T-cell (primary cell): ENCODE results near the gene PRKCD. TPM values are rescaled to one million over a fixed set of nuclear protein-coding genes. Genes with fewer than 3 reads are reported as not detected.
A peak's percentile ranks its signal among the peaks of the same experiment; 100 is the strongest.

Experiments
- ATAC-seq, 4 experiments: fragments of 200-7000 bp in 3 of 4; fragments of 150-1000 bp in 1 of 4; cut with Tn5 transposase; replicated peaks in 1 of 4; 1 replicate in 3 of 4; 2 replicates in 1 of 4; pipeline ENCODE4 v1.10.0; 2021; ENCODE audit warnings: moderate library complexity in 3 of 4, mild to moderate bottlenecking in 2 of 4, moderate number of reproducible peaks in 1 of 4
- CTCF ChIA-PET, 2 donors: fragments of 300-600 bp; sonication (Branson Sonifier 250); formaldehyde crosslinking; loops; one replicate each; lab custom pipeline; 2022; ENCODE audit warnings: antibody characterized with exemption in 2 of 2; lab: Charles Lee
- POLR2A ChIA-PET, 2 donors: fragments of 300-600 bp; sonication (Branson Sonifier 250); formaldehyde crosslinking; loops; one replicate each; lab custom pipeline; 2022; ENCODE audit warnings: antibody characterized with exemption in 2 of 2; lab: Charles Lee
- DNase-seq, 35 experiments: peaks; one replicate each; pipeline versions ENCODE4 v3.0.0 to v3.0.0-alpha.2; 2013 to 2023
- H3K27ac ChIP-seq: one replicate; pipeline ENCODE4 v1.5.1; 2013; ENCODE audit warnings: low read length
- H3K27me3 ChIP-seq, 2 experiments: replicated peaks in 1 of 2; 1 replicate in 1 of 2; 2 replicates in 1 of 2; pipeline versions ENCODE4 v1.6.1 to v1.7.0; 2013; ENCODE audit warnings: low read length in 1 of 2, mixed read lengths in 1 of 2; ENCODE audit not compliant: control insufficient read depth in 2 of 2, insufficient read depth in 2 of 2; ENCODE audit errors: extremely low read depth in 1 of 2
- H3K36me3 ChIP-seq, 2 donors: 1 replicate in 1 of 2; 2 replicates in 1 of 2; pipeline versions ENCODE4 v1.6.1 to v1.7.0; 2013; ENCODE audit warnings: low read length in 1 of 2; ENCODE audit not compliant: control insufficient read depth in 2 of 2, insufficient read depth in 1 of 2; ENCODE audit errors: extremely low read depth in 1 of 2
- H3K4me1 ChIP-seq, 2 experiments: 1 replicate in 1 of 2; 2 replicates in 1 of 2; pipeline versions ENCODE4 v1.6.1 to v1.7.0; 2013; ENCODE audit warnings: low read length in 2 of 2, mixed read lengths in 1 of 2; ENCODE audit not compliant: insufficient read depth in 2 of 2, control insufficient read depth in 1 of 2; ENCODE audit errors: extremely low read depth in 1 of 2
- H3K4me3 ChIP-seq, 2 donors: 1 replicate in 1 of 2; 2 replicates in 1 of 2; pipeline versions ENCODE4 v1.5.1 to v1.7.0; 2013; ENCODE audit warnings: mild to moderate bottlenecking in 2 of 2, low read length in 1 of 2, moderate library complexity in 1 of 2; ENCODE audit not compliant: control insufficient read depth in 1 of 2; ENCODE audit errors: extremely low read depth in 1 of 2
- H3K9me3 ChIP-seq: 2 replicates; pipeline ENCODE4 v1.7.0; 2013
- H3K27ac Mint-ChIP-seq, 2 donors: one replicate each; pipeline ENCODE4 v1.8.0; 2020 to 2021; ENCODE audit warnings: mild to moderate bottlenecking in 2 of 2, mixed read lengths in 2 of 2
- H3K27me3 Mint-ChIP-seq, 2 donors: one replicate each; pipeline ENCODE4 v1.8.0; 2021 to 2022; ENCODE audit warnings: mixed read lengths in 2 of 2
- H3K36me3 Mint-ChIP-seq: one replicate; pipeline ENCODE4 v1.8.0; 2021; ENCODE audit warnings: mixed read lengths
- H3K4me1 Mint-ChIP-seq, 3 donors: one replicate each; pipeline ENCODE4 v1.8.0; 2020 to 2022; ENCODE audit warnings: mixed read lengths in 3 of 3, mild to moderate bottlenecking in 1 of 3
- H3K4me3 Mint-ChIP-seq, 3 donors: one replicate each; pipeline ENCODE4 v1.8.0; 2020 to 2022; ENCODE audit warnings: mild to moderate bottlenecking in 3 of 3, mixed read lengths in 3 of 3, moderate library complexity in 3 of 3
- H3K9me3 Mint-ChIP-seq, 3 donors: one replicate each; pipeline ENCODE4 v1.8.0; 2020 to 2022; ENCODE audit warnings: mixed read lengths in 3 of 3
- WGBS: methylation state at CpG from one replicate; pipeline ENCODE4 v1.1.5; 2013; ENCODE audit warnings: missing lambda C conversion rate; ENCODE audit not compliant: insufficient coverage; 5-methylcytosine and 5-hydroxymethylcytosine counted together
- total RNA-seq, 35 experiments: library from RNA in 6 of 35; stranded (reverse) in 6 of 35; fragments of 120-200 nt in 1 of 35; gene quantifications; one replicate each; pipeline versions ENCODE4 v1.2.1 to v1.2.4 and lab custom pipeline; 2013 to 2026

PRKCD gene
- total RNA-seq, 5 donors from 2014 or later (not counting 1 experiment from before 2014, with no cell fraction given) = 15.3 to 23.3 (median 19.2) TPM

- Mint-ChIP-seq H3K27ac (no peak overlapping the region), H3K9me3 (no peaks in the 10 kb centered on the region), H3K27me3 (peaks cover 16 to 33% of the 10 kb centered on the region in 2 donors), H3K36me3 (no peaks in the 10 kb centered on the region), H3K4me3 (no peak overlapping the region), H3K4me1 (no peaks in the 10 kb centered on the region)
- no peak for DNase-seq
- peaks cover 0 to 4% of the 10 kb centered on the region in 2 experiments for H3K4me1 ChIP-seq
- ChIA-PET POLR2A (no interaction called here), CTCF (no interaction called here)
- ATAC-seq = no peak
- no peaks in the 10 kb centered on the region for H3K9me3 ChIP-seq
- no peaks in the 10 kb centered on the region for H3K36me3 ChIP-seq
- no peak overlapping the region for H3K4me3 ChIP-seq
- 81% methylated on average over 17 of the region's 20 CpGs for WGBS
- H3K27ac ChIP-seq = no peak overlapping the region
- H3K27me3 ChIP-seq = peaks cover 0 to 60% of the 10 kb centered on the region in 2 experiments
These were observed 8.9 kb upstream of the PRKCD start for GRCh38 chr3:53151870-53152660.

- H3K27ac Mint-ChIP-seq = peak overlapping the region in 1 of 2 donors; percentile 43
- peaks cover 0 to 4% of the 10 kb centered on the region in 2 experiments for H3K4me1 ChIP-seq
- peaks cover 0 to 68% of the 10 kb centered on the region in 2 experiments for H3K27me3 ChIP-seq
- ChIA-PET CTCF (no interaction called here), POLR2A (no interaction called here)
- H3K4me3 Mint-ChIP-seq = no peak overlapping the region
- no peak overlapping the region for H3K27ac ChIP-seq
- 87% methylated on average over 3 of the region's 3 CpGs for WGBS
- ATAC-seq (no peak), DNase-seq (no peak)
- H3K36me3 ChIP-seq = no peaks in the 10 kb centered on the region
- no peak overlapping the region for H3K4me3 ChIP-seq
- no peaks in the 10 kb centered on the region for H3K9me3 Mint-ChIP-seq
- H3K9me3 ChIP-seq = no peaks in the 10 kb centered on the region
- no peaks in the 10 kb centered on the region for H3K36me3 Mint-ChIP-seq
- no peaks in the 10 kb centered on the region for H3K4me1 Mint-ChIP-seq
- H3K27me3 Mint-ChIP-seq = peaks cover 22 to 41% of the 10 kb centered on the region in 2 donors
These were observed 7.7 kb upstream of the PRKCD start for GRCh38 chr3:53153264-53153823.

- Histone ChIP-seq H3K36me3 (no peaks in the 10 kb centered on the region), H3K4me1 (peaks cover 0 to 4% of the 10 kb centered on the region in 2 experiments), H3K27ac (no peak overlapping the region), H3K9me3 (no peaks in the 10 kb centered on the region), H3K27me3 (peaks cover 0 to 68% of the 10 kb centered on the region in 2 experiments), H3K4me3 (no peak overlapping the region)
- CTCF ChIA-PET = no interaction called here
- WGBS = no CpG with 5 or more reads among the region's 6 CpGs
- DNase-seq (no peak), ATAC-seq (no peak)
- Mint-ChIP-seq H3K9me3 (no peaks in the 10 kb centered on the region), H3K4me1 (peaks cover 0 to 4% (median 0%) of the 10 kb centered on the region in 3 donors), H3K36me3 (no peaks in the 10 kb centered on the region), H3K27me3 (peaks cover 22 to 41% of the 10 kb centered on the region in 2 donors), H3K27ac (no peak overlapping the region), H3K4me3 (no peak overlapping the region)
- POLR2A ChIA-PET = no interaction called here
These were observed 7.0 kb upstream of the PRKCD start for GRCh38 chr3:53153980-53154379.

DNA sequence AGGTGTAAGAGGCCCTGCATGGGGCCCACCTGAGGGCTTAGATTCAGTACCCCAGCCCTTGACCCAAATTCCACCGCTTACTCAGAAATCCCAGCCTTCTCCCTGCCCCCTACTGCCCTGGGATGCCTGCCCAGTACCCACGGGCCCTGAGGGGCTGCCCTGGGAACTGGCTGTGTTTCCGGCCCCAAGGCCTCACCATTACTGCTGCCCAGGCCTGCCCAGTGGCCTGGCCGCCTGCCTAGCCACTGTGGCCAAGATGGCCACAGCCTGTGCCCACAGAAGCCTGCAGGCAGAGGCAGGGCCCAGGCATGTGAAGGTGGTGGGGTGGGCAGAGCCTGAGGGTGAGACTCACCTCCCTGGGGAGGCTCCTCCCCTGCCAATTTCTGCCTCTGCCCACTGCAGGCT is 6.1 kb upstream of the PRKCD start:
- Histone ChIP-seq H3K27me3 (peaks cover 0 to 70% of the 10 kb centered on the region in 2 experiments), H3K27ac (no peak overlapping the region), H3K4me3 (no peak overlapping the region), H3K9me3 (no peaks in the 10 kb centered on the region), H3K4me1 (peaks cover 0 to 7% of the 10 kb centered on the region in 2 experiments), H3K36me3 (no peaks in the 10 kb centered on the region)
- ATAC-seq = no peak
- DNase-seq = no peak
- Mint-ChIP-seq H3K4me1 (peaks cover 0 to 4% (median 1%) of the 10 kb centered on the region in 3 donors), H3K27ac (no peak overlapping the region), H3K27me3 (peaks cover 22 to 41% of the 10 kb centered on the region in 2 donors), H3K36me3 (no peaks in the 10 kb centered on the region), H3K4me3 (no peak overlapping the region), H3K9me3 (no peaks in the 10 kb centered on the region)
- ChIA-PET POLR2A (no interaction called here), CTCF (no interaction called here)
- WGBS = 65% methylated on average over 3 of the region's 4 CpGs

DNA sequence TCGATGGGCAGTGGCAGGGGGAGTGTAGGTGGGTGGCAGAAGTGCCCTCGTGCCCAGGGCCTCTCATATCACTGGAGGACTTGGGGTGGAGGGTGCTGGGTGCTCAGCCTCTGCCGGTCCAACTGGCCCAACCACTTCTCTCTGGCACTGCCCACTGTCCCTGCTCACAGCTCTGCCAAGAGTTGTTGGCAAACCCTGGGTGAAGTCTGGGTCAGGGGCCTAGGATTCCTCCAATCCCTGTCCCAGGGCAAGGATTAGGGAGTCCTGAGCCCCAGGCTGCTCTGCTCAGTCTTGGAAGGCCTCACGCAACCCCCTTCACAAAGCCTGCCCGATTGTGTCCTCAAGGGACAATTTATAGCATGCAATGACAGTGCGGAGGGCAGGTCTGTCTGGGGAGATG is 5.2 kb upstream of the PRKCD start:
- no peak for ATAC-seq
- no peaks in the 10 kb centered on the region for H3K9me3 ChIP-seq
- POLR2A ChIA-PET = interaction anchor here in 1 of 2 donors (0.7 kb wide), 1 partner anchor 31 kb away, joined by 4 read pairs; no protein-coding TSS in a partner anchor
- no peaks in the 10 kb centered on the region for H3K9me3 Mint-ChIP-seq
- H3K27me3 ChIP-seq = peaks cover 0 to 70% of the 10 kb centered on the region in 2 experiments
- peaks cover 3 to 16% of the 10 kb centered on the region in 2 experiments for H3K4me1 ChIP-seq
- CTCF ChIA-PET = interaction anchor here in 1 of 2 donors (0.5 kb wide), 1 partner anchor 45 kb away, joined by 3 read pairs; no protein-coding TSS in a partner anchor
- H3K27me3 Mint-ChIP-seq = peaks cover 22 to 41% of the 10 kb centered on the region in 2 donors
- no peak overlapping the region for H3K4me3 Mint-ChIP-seq
- peaks cover 6 to 11% (median 8%) of the 10 kb centered on the region in 3 donors for H3K4me1 Mint-ChIP-seq
- 95% methylated on average over 3 of the region's 6 CpGs for WGBS
- H3K36me3 Mint-ChIP-seq = no peaks in the 10 kb centered on the region
- H3K36me3 ChIP-seq = no peaks in the 10 kb centered on the region
- H3K27ac ChIP-seq = no peak overlapping the region
- H3K4me3 ChIP-seq = no peak overlapping the region
- no peak for DNase-seq
- no peak overlapping the region for H3K27ac Mint-ChIP-seq

DNA sequence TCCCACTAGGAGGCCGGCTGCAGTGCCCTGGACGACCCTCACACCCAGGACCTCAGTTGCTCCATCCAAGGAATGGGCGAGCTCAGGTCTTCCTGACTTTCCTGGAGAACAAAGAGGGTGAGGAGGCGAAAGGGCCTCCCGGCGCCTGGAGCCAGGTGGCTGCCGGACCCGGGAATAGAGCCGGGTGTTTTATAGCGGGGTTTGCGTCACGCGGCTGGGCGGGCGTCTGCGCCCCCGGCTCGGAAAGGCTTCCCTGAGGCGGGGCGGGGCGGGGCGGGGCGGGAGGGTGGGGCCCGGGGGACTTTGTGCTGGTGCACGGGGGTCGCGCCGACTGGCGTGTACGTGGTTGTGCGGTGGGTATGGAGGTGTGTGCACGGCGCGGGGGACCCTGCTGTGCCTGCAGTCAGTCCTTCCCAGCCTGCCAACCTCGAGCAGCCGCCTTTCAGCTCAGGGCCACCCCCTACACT is 4.6 kb upstream of the PRKCD start:
- Histone ChIP-seq H3K27ac (no peak overlapping the region), H3K4me3 (no peak overlapping the region), H3K36me3 (no peaks in the 10 kb centered on the region), H3K27me3 (peaks cover 0 to 70% of the 10 kb centered on the region in 2 experiments), H3K9me3 (no peaks in the 10 kb centered on the region), H3K4me1 (peaks cover 3 to 17% of the 10 kb centered on the region in 2 experiments)
- H3K27me3 Mint-ChIP-seq = peaks cover 22 to 41% of the 10 kb centered on the region in 2 donors
- H3K36me3 Mint-ChIP-seq = no peaks in the 10 kb centered on the region
- ChIA-PET POLR2A (interaction anchor here in 1 of 2 donors (0.7 kb wide), 1 partner anchor 31 kb away, joined by 4 read pairs; no protein-coding TSS in a partner anchor), CTCF (interaction anchor here in 1 of 2 donors (0.5 to 0.6 kb wide), 2 partner anchors 21 to 458 kb away, joined by 4 to 5 read pairs; no protein-coding TSS in a partner anchor)
- no peak for DNase-seq
- 64% methylated on average over 3 of the region's 36 CpGs for WGBS
- H3K9me3 Mint-ChIP-seq = no peaks in the 10 kb centered on the region
- H3K4me3 Mint-ChIP-seq = no peak overlapping the region
- ATAC-seq = no peak
- H3K27ac Mint-ChIP-seq = no peak overlapping the region
- H3K4me1 Mint-ChIP-seq = peaks cover 6 to 11% (median 8%) of the 10 kb centered on the region in 3 donors
